ENCODE results near the gene METTL22.

METTL22 gene

GRCh38 chr16:8611122-8611521 is 10.4 kb upstream of the METTL22 start:
- TF ChIP-seq CTCF (IDR thresholded peaks at IDR 0.05; ENCODE audit: control insufficient read depth, extremely low read depth, insufficient read depth), result no peak
- H3K4me3 ChIP-seq (ENCODE audit: low read depth, low read length), result no peak overlapping the region
- DNase-seq (ENCODE audit: low read depth), result no peak

- TF ChIP-seq CTCF (IDR thresholded peaks at IDR 0.05; ENCODE audit: control insufficient read depth, extremely low read depth, insufficient read depth), result no peak
- no peak for DNase-seq (ENCODE audit: low read depth)
- no peak overlapping the region for H3K4me3 ChIP-seq (ENCODE audit: low read depth, low read length)
These were observed 9.5 kb upstream of the METTL22 start for GRCh38 chr16:8611886-8612600.

GRCh38 chr16:8614435-8615029 is 7.0 kb upstream of the METTL22 start:
- DNase-seq (ENCODE audit: low read depth), result no peak
- no peak for TF ChIP-seq CTCF (IDR thresholded peaks at IDR 0.05; ENCODE audit: control insufficient read depth, extremely low read depth, insufficient read depth)
- no peak overlapping the region for H3K4me3 ChIP-seq (ENCODE audit: low read depth, low read length)

GRCh38 chr16:8619671-8620370 is 1.7 kb upstream of the METTL22 start:
- TF ChIP-seq CTCF (IDR thresholded peaks at IDR 0.05; ENCODE audit: control insufficient read depth, extremely low read depth, insufficient read depth), result no peak
- no peak for DNase-seq (ENCODE audit: low read depth)
- no peak overlapping the region for H3K4me3 ChIP-seq (ENCODE audit: low read depth, low read length)

GRCh38 chr16:8620535-8620934 is 963 bp upstream of the METTL22 start:
- no peak for DNase-seq (ENCODE audit: low read depth)
- no peak overlapping the region for H3K4me3 ChIP-seq (ENCODE audit: low read depth, low read length)
- no peak for TF ChIP-seq CTCF (IDR thresholded peaks at IDR 0.05; ENCODE audit: control insufficient read depth, extremely low read depth, insufficient read depth)

- TF ChIP-seq CTCF (IDR thresholded peaks at IDR 0.05; ENCODE audit: control insufficient read depth, extremely low read depth, insufficient read depth), result no peak
- DNase-seq (ENCODE audit: low read depth), result no peak
- H3K4me3 ChIP-seq (ENCODE audit: low read depth, low read length), result peak overlapping the region; percentile 83
These were observed 301 bp upstream of the METTL22 start for GRCh38 chr16:8621222-8621571.

Measured in LNCaP clone FGC (cell line).